HG02588 (cell line): ENCODE measurements around the gene ZHX3.

Experiments used
- ATAC-seq: cut with Tn5 transposase; IDR thresholded peaks from one replicate; pipeline ENCODE4 v1.9.1; 2021; ENCODE audit warnings: mild to moderate bottlenecking, moderate library complexity; ENCODE audit not compliant: unreplicated experiment

ZHX3 gene

GRCh38 chr20:41196653-41197225 is 120.8 kb downstream of the ZHX3 start:
- ATAC-seq: no peak

GRCh38 chr20:41192575-41192974 is 125.0 kb downstream of the ZHX3 start:
- no peak for ATAC-seq

GRCh38 chr20:41191562-41192500 is 125.7 kb downstream of the ZHX3 start:
- no peak for ATAC-seq

GRCh38 chr20:41187668-41188067 is 129.9 kb downstream of the ZHX3 start:
- no peak for ATAC-seq

GRCh38 chr20:41185013-41185757 is 132.3 kb downstream of the ZHX3 start:
- no peak for ATAC-seq

GRCh38 chr20:41183831-41184230 is 133.7 kb downstream of the ZHX3 start:
- ATAC-seq: no peak

GRCh38 chr20:41183391-41183790 is 134.1 kb downstream of the ZHX3 start:
- no peak for ATAC-seq

GRCh38 chr20:41182296-41183212 is 135.0 kb downstream of the ZHX3 start:
- no peak for ATAC-seq

- ATAC-seq: no peak
Observed at GRCh38 chr20:41181567-41181966, 136.0 kb downstream of the ZHX3 start.

- no peak for ATAC-seq
Observed at GRCh38 chr20:41180599-41181333, 136.8 kb downstream of the ZHX3 start.

GRCh38 chr20:41179961-41180360 is 137.6 kb downstream of the ZHX3 start:
- no peak for ATAC-seq

- ATAC-seq: no peak
Observed at GRCh38 chr20:41178904-41179432, 138.6 kb downstream of the ZHX3 start.

GRCh38 chr20:41178495-41178894 is 139.0 kb downstream of the ZHX3 start:
- no peak for ATAC-seq

GRCh38 chr20:41177636-41178035 is 139.9 kb downstream of the ZHX3 start:
- no peak for ATAC-seq

- no peak for ATAC-seq
Observed at GRCh38 chr20:41176711-41177552, 140.6 kb downstream of the ZHX3 start.

- ATAC-seq: no peak
Observed at GRCh38 chr20:41175727-41176330, 141.7 kb downstream of the ZHX3 start.

GRCh38 chr20:41175201-41175651 is 142.3 kb downstream of the ZHX3 start:
- no peak for ATAC-seq

GRCh38 chr20:41174782-41175181 is 142.7 kb downstream of the ZHX3 start:
- no peak for ATAC-seq
